ENCODE data around the gene ZFP36L1.

DNA sequence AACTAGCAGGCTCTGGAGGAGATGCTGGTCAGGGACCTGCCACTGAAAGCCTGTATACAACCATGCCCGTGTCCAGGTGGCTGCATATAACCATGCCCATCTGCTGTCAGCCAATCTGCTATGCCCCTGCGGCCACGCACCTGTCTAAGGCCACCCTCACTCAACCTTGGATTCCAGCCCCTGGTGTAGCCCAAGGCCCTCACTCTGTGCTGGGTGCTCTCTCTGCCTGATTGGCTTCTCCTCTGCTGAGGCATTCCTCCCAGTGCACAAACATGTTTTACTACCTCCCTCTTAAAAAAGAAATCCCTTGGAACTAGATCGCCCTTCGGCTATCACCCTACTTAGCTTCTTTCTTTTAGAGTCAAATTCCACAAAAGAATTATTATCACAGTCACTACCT lies 45.5 kb downstream of the ZFP36L1 start:
- TF ChIP-seq, protein P1, sequence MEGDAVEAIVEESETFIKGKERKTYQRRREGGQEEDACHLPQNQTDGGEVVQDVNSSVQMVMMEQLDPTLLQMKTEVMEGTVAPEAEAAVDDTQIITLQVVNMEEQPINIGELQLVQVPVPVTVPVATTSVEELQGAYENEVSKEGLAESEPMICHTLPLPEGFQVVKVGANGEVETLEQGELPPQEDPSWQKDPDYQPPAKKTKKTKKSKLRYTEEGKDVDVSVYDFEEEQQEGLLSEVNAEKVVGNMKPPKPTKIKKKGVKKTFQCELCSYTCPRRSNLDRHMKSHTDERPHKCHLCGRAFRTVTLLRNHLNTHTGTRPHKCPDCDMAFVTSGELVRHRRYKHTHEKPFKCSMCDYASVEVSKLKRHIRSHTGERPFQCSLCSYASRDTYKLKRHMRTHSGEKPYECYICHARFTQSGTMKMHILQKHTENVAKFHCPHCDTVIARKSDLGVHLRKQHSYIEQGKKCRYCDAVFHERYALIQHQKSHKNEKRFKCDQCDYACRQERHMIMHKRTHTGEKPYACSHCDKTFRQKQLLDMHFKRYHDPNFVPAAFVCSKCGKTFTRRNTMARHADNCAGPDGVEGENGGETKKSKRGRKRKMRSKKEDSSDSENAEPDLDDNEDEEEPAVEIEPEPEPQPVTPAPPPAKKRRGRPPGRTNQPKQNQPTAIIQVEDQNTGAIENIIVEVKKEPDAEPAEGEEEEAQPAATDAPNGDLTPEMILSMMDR (IDR thresholded peaks at IDR 0.05) = no peak
- no peak for TF ChIP-seq POLR2A (IDR thresholded peaks at IDR 0.05)

Data from vagina (tissue), 2 donors.